Frontal cortex (tissue), 4 donors: ENCODE data around the gene COMTD1. TPM values are rescaled to one million over a fixed set of nuclear protein-coding genes. Genes with fewer than 3 reads are reported as not detected.
"Not testable (repeated sequence)": the region's sequence is repeated elsewhere in the genome, so short reads cannot be mapped to it uniquely, and the experiment has no call there.

ENCODE experiments used
- DNase-seq, 2 donors: peaks; one replicate each; pipeline ENCODE4 v3.0.0; 2012; ENCODE audit warnings: low spot score in 2 of 2
- FAIRE-seq: peaks from 2 replicates; lab custom pipeline; 2012; peaks lifted over from hg19 to GRCh38; lab: Jason Lieb, UNC
- total RNA-seq: library from RNA; depleted of rRNA; stranded (reverse); fragments of >200 nt; gene quantifications from one replicate; pipeline ENCODE4 v1.2.3, GENCODE V29; 2014
- donor health status: control.
- donor health status: control.
- donor health status: control.

Gene COMTD1
- total RNA-seq, 1 donor from 2014 or later, result 20.0 TPM

DNA sequence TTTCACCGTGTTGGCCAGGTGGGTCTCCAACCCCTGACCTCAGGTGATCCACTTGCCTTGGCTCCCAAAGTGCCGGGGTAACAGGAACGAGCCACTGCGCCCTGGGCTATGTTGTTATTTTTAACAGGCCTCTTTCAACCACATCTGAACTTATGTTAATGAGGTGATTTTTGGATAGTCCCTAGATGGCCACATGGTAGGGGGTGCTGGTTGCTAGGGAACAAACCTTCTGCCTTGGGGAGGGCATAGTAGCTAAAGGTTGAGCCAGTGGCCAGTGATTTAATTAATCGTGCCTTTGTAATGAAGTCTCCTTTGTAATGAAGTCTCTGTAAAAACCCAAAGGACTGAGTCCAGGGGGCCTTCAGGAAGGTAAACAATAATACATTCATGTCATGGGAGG is 9.1 kb downstream of the COMTD1 start:
- FAIRE-seq (no peak), DNase-seq (no peak)

GRCh38 chr10:75226095-75226494 is 9.7 kb downstream of the COMTD1 start:
- FAIRE-seq, result no peak

DNA sequence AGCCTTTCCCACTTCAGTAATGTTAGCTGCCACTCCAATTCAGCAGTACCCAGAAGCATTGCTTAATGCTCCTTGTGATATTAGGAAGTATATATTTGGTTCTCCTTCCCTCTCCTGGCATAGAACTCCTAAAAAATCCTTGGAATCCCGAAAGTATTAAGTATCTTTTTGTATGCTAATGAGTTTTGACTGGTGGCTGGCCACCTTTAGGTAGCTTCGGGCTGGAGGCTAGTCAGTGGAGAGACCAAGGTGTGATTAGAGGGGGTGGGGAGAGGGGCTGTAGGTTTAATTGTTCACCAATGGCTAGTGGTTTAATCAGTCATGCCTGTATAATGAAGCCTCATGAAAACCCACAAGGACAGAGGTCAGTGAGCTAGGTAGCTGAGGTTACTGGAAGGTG is 12.2 kb downstream of the COMTD1 start:
- DNase-seq (no peak), FAIRE-seq (no peak)

More at GRCh38 chr10:75226095-75226494, 9.7 kb downstream of the COMTD1 start:
- no peak for DNase-seq

DNA sequence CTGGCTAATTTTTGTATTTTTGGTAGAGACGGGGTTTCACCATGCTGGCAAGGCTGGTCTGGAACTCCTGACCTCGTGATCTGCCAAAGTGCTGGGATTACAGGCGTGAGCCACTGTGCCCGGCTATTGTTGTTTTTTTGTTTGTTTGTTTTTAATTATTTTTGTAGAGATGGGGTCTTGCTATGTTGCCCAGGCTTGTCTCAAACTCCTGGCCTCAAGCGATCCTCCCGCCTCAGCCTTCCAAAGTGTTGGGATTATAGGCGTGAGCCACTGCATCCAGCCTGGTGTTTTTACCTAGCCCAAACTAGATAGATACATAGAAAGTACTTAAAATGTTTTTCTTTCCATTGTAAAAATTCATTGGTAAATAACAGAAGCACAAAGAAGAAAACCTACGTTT is 14.3 kb downstream of the COMTD1 start:
- not testable (repeated sequence) for DNase-seq, FAIRE-seq

DNA sequence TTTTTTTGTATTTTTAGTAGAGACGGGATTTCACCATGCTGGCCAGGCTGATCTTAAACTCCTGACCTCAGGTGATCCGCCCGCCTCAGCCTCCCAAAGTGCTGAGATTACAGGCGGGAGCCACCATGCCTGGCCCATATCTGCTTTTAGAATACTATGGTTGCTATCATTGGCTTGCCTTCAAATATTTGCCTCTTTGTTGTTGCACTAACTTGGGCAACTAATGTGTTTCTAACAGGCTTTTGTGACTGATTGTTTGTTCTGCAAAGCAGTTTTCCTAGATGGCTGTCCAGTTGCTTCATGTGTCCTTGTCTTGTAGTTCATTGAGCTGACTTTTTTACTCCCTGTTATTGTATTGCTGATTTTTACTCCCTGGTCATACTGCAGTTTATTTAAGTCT is 15.5 kb downstream of the COMTD1 start:
- no peak for FAIRE-seq
- no peak for DNase-seq

DNA sequence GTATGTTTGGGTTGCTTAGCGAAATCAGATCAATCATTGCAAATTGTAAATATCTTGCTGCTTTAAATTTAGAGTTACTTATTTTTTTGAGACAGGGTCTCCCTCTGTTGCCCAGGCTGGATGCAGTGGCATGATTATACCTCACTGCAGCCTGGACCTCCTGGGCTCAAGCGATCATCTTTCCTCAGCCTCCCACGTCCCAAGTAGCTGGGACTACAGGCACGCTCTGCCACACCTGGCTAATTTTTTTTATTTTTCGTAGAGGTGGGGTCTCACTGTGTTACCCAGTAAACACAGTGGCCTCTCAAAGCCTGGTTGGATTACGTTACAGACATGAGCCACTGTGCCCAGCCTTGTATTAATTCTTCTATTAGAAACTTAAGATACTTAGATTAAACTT is 23.4 kb downstream of the COMTD1 start:
- DNase-seq (no peak), FAIRE-seq (no peak)

- FAIRE-seq (no peak), DNase-seq (peak; percentile 22 to 35)
These were observed 24.6 kb downstream of the COMTD1 start for GRCh38 chr10:75211007-75211691.

DNA sequence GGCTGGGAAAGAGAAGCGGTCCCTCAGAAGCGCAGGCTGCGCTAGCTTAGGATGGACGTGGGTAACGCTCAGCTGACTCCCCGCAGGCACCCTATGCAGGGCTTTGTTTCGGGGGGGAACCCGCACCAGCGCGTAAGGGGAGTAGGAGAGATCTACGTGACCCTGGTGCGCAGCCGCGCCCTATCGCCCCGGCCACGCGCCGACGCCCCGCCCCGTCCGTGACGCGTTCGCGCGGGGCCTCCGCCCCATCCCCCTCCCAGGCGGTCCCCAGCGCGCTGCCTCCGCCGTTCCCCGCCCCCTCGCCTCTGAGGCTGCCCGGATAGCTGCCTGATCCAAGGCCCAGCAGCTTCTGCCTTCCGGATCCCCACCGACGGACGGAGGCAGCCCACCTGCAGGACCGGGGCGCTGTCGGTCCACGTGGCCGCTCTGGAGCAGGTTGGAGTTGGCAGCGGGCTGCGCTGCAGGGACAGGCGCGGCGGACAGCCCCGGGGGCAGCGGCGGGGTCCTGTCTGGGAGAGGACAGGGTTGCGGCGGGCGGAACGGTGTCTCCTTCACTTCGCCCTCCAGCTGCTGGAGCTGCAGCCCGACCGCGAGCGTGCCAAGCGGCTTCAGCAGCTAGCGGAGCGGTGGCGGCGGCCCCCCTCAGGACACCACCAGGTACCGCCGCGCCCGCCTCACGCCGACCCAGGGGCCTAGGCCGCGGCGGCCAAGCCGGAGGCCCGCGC is 25.3 kb downstream of the COMTD1 start, which contains the start of gene VDAC2:
TSS of gene VDAC2 (plus strand) at position 515 of the 725 bp plus-strand sequence. CDS start 363 bp downstream, outside the sequence.
- peak; percentile 94 to 96 for DNase-seq
- no peak for FAIRE-seq

DNA sequence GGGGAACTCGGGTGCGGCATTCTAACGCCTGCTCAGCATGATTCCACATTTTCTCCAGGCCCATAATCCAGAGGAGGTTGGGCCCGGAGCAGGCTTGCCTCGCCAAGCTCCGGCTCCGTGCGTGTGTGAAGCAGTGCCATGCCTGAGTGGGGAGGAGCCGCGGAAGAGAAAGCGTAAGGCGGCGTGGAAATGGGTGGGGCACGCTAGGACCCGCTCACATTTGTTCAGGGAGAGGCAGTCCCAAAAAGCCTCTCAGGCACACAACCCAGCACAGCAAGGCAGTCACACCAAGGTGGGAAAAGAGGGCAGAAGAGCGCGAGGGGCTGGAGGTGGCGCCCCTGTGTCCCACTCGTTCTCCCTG is 25.9 kb downstream of the COMTD1 start:
- DNase-seq (peak; percentile 58 to 60), FAIRE-seq (no peak)

DNA sequence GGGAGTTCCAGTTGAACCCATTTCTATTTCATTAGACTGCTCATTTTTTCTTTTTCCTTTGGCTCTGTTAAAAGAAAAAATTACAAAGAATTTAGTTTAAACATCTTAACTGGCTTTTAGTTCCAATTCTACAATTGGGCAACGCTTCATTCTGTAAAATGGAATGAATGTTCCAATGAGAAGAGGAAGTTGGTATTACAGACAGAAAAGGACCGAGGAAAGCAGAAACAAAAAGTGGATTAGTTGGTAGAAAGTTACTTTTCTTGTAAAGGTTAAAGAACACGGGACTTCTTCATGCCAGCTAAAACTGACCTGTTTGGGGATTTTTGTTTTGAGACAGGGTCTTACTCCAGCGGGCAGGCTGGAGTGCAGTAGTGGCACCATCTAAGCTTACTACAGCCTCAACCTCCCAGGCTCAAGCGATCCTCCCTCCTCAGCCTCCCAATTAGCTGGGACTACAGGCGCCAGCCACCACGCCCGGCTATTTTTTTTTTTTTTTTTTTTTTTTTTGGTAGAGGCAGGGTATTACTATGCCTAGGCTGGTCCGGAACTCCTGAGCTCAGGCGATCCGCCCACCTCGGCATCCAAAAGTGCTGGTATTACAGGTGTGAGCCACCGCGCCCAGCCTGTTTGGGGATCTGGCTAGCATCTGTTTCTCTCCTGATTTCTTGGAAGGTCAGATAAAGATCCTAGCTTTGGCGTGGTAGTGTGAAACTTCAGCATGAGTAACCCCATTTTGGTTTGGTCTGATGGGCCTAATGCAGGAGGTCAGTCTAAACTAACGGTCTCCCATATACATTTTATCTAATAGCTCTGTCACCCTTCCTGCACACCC is 26.5 kb downstream of the COMTD1 start:
- FAIRE-seq (no peak), DNase-seq (no peak)

GRCh38 chr10:75208181-75208580 is 27.6 kb downstream of the COMTD1 start:
- DNase-seq, result no peak
- FAIRE-seq, result no peak

- DNase-seq (no peak), FAIRE-seq (no peak)
These were observed 28.0 kb downstream of the COMTD1 start for GRCh38 chr10:75207857-75208144.

GRCh38 chr10:75207079-75207856 is 28.5 kb downstream of the COMTD1 start:
- DNase-seq (no peak), FAIRE-seq (no peak)

DNA sequence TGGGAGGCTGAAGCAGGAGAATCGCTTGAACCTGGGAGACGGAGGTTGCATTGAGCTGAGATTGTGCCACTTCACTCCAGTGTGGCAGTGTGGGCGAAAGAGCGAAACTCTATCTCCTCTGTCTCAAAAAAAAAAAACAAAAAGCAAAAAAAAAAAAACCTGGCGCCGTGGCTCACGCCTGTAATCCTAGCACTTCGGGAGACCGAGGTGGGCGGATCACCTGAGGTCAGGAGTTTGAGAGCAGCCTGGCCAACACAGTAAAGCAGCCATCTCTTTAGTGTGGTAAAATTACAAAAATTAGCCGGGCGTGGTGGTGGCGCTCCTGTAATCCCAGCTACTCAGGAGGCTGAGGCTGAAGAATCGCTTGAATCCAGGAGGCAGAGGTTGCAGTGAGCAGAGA is 29.1 kb downstream of the COMTD1 start:
- FAIRE-seq, DNase-seq: not testable (repeated sequence)

DNA sequence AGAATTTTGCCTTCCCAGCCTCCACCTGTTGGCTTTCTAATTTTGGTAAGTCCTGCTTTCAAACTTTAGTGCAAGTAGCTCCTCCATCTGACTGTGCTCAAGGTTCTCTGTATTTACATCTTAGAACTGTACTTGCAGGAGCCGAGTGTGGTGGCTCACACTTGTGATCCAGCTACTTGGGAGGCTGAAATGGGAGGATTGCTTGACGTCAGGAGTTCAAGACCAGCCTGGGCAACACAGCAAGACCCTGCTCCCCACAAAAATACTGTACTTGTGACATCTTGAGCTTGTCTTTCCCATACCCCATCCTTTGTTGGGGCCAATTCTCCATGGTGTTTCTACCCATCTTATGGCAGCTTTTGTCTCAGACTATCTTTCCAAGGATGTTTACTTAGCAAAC is 29.8 kb downstream of the COMTD1 start:
- FAIRE-seq (no peak), DNase-seq (no peak)

- no peak for DNase-seq
- no peak for FAIRE-seq
These were observed 32.0 kb downstream of the COMTD1 start for GRCh38 chr10:75203724-75204123.

GRCh38 chr10:75203046-75203620 is 32.6 kb downstream of the COMTD1 start:
- DNase-seq, FAIRE-seq: not testable (repeated sequence)

GRCh38 chr10:75202321-75203045 is 33.3 kb downstream of the COMTD1 start:
- DNase-seq (no peak), FAIRE-seq (no peak)

DNA sequence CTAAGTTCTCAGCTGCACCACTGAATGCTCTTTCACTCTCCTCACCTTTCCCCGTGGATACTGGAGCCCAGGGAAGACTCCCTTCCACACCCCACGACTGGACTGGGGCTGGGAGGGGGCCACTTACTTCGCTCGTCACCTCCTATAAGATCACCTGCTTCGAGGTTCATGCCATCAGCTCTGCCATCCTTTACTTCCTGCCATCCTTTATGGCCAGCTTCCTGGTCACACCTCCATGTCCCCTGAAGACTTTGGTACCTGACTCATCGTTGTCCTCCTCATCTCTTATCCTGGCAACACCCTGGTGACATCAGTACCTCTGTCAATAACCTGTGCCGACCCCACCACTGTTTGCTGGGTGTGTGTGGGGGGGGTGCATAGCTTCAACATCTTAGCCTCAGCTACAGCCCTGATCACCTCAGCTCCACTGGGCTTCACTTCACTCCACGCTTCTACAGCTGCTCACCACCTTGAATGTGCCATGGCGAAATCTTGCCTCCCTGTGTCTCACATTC is 33.9 kb downstream of the COMTD1 start:
- no peak for FAIRE-seq
- no peak for DNase-seq
